ENCODE measurements around the gene TMEM119.

The TMEM119 gene

DNA sequence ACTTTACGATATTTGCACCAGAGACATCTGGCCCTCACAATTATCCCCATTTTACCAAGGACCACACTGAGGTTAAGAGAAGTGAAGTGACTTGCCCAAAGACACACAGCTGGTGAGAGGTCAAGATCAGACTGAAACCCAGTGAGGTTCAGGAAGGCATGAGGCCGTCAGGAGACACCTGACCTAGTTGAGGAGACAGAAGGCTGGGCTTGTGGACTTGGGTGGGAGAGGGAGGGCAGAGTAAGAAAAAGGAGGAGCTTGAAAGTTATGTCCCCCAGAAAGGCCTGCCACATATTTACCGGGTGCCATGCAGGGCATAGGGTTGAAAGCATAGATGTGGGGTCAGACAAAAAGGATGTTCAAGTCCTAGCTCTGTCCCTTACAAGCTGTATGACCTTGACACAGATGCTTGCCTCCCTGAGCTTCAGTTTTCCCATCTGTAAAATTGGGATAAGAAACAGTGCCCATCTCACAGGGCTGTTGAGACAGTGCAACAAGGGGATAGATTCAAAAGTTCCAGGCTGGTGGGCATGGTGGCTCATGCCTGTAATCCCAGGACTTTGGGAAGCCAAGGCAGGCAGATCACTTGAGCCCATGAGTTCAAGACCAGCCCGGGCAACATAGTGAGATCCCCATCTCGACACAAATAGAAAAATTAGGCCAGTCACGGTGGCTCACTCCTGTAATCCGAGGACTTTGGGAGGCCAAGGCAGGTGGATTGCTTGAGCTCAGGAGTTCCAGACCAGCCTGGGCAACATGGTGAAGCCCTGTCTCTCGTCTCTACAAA lies 29.4 kb upstream of the TMEM119 start:
- no peak for DNase-seq (ENCODE audit: low read depth)
- TF ChIP-seq, protein P1, sequence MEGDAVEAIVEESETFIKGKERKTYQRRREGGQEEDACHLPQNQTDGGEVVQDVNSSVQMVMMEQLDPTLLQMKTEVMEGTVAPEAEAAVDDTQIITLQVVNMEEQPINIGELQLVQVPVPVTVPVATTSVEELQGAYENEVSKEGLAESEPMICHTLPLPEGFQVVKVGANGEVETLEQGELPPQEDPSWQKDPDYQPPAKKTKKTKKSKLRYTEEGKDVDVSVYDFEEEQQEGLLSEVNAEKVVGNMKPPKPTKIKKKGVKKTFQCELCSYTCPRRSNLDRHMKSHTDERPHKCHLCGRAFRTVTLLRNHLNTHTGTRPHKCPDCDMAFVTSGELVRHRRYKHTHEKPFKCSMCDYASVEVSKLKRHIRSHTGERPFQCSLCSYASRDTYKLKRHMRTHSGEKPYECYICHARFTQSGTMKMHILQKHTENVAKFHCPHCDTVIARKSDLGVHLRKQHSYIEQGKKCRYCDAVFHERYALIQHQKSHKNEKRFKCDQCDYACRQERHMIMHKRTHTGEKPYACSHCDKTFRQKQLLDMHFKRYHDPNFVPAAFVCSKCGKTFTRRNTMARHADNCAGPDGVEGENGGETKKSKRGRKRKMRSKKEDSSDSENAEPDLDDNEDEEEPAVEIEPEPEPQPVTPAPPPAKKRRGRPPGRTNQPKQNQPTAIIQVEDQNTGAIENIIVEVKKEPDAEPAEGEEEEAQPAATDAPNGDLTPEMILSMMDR (IDR thresholded peaks at IDR 0.05; ENCODE audit: low read depth, low read length, missing control alignments) = no peak
- no peak overlapping the region for H3K4me3 ChIP-seq (ENCODE audit: low read depth, low read length)
- in situ Hi-C loops (cut with HindIII; ENCODE audit: low sequenced_read_pairs) = no loop called here

DNA sequence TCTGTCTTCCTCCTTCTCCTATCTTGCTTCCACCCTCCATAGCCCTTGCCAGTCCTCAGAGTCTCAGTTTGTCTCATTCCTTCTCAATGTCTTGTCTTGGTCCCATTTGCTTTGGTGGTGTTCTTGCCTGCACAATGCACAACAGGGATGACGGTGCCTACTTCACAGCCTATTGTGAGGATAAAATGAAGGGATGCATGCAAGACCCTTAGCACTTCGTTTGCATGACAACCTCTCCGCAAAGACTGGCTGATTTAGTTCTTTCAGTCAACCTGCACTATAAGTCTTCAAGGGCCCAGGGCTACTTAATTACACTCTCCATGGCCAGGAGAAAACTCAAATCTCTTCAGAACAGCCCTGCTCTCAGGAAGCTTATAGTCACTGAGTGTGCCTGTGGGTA lies 27.3 kb upstream of the TMEM119 start:
- TF ChIP-seq, protein P1 (IDR thresholded peaks at IDR 0.05; ENCODE audit: low read depth, low read length, missing control alignments) = no peak
- no peak for DNase-seq (ENCODE audit: low read depth)
- no peak overlapping the region for H3K4me3 ChIP-seq (ENCODE audit: low read depth, low read length)
- in situ Hi-C loops (cut with HindIII; ENCODE audit: low sequenced_read_pairs) = no loop called here

DNA sequence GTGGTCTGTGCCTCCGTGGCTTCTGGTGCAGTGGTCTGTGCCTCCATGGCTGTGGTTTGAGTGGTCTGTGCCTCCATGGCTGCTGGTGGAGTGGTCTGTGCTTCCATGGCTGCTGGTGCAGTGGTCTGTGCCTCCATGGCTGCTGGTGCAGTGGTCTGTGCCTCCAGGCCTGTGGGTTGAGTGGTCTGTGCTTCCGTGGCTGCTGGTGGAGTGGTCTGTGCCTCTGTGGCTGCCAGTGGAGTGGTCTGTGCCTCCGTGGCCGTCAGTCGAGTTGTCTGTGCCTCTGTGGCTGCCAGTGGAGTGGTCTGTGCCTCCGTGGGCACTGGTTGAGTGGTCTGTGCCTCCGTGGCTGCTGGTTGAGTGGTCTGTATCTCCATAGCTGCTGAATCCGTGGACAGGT lies 25.7 kb upstream of the TMEM119 start:
- TF ChIP-seq, protein P1 (IDR thresholded peaks at IDR 0.05; ENCODE audit: low read depth, low read length, missing control alignments) = no peak
- DNase-seq (ENCODE audit: low read depth) = no peak
- H3K4me3 ChIP-seq (ENCODE audit: low read depth, low read length) = no peak overlapping the region
- in situ Hi-C loops (cut with HindIII; ENCODE audit: low sequenced_read_pairs) = no loop called here

DNA sequence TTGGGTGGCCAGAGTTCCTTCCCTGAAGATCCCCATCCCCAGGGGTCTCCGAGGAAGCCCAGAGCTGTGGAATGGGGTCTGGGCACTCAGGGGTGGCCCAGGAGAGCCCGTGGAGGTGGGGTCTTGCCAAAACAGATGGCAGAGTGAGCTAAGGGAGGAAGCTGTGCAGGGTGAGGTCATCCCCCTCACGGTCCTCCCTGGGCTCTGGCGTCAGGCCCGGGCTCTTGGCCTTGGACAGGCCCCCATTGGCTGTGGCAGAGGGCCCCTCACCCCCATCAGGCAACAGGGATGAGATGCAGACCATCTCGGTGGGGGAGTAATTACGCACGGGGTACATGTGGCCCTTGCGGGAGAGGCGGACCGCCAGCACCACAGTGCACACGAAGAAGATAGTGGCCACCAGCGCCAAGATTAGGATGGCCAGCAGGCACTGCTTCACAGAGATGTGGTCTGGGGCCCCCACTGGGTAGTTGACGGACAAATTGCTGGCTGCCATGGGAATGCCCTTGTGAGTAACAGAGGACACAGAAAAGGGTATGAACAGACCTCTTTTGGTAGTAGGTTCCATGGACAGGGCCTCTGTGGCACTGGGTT lies 25.1 kb upstream of the TMEM119 start:
- in situ Hi-C loops (cut with HindIII; ENCODE audit: low sequenced_read_pairs) = no loop called here

DNA sequence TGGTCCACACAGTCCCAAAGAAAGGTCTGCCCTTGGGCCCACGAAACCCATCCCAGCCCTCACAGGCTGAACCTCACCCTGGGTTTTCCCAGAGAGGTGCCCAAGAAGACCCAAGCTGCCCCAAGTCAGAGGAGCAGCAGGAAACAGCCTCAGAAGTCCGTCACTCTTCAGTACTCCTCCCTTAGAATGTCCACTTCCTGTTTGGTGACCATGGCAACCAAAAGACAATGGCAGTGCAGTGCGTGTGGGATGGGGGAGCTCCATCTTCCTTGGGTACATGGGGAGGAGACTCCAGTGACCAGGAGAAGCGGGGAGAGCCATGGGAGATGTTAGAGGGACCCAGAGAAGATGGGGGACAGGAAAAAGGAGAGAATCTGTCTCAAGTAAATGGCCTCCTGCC lies 24.5 kb upstream of the TMEM119 start:
- H3K4me3 ChIP-seq (ENCODE audit: low read depth, low read length) = no peak overlapping the region
- no peak for DNase-seq (ENCODE audit: low read depth)
- in situ Hi-C loops (cut with HindIII; ENCODE audit: low sequenced_read_pairs) = no loop called here
- TF ChIP-seq, protein P1 (IDR thresholded peaks at IDR 0.05; ENCODE audit: low read depth, low read length, missing control alignments) = no peak

More for the DNA sequence above, 25.1 kb upstream of the TMEM119 start:
- no peak overlapping the region for H3K4me3 ChIP-seq (ENCODE audit: low read depth, low read length)
- TF ChIP-seq, protein P1 (IDR thresholded peaks at IDR 0.05; ENCODE audit: low read depth, low read length, missing control alignments) = no peak
- no peak for DNase-seq (ENCODE audit: low read depth)

DNA sequence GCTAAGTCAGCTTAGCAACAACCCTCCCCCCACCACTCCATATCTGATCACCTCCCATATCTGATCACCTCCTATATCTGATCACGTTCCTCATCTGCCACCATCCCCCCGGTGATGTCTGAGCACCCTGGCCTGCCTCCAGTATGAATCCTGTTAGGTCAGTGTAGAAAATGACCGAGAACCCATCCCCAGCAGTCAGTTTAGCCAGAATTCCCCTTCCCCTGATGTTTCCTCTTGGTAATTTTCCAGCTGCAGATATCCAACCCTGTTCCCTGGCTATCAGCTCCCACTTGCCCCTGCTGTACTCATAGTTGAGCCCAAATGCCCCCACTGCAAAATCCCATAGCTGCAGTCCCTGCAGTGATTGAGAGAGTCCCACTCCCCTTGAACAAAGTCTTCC lies 23.3 kb upstream of the TMEM119 start:
- TF ChIP-seq, protein P1 (IDR thresholded peaks at IDR 0.05; ENCODE audit: low read depth, low read length, missing control alignments) = no peak
- in situ Hi-C loops (cut with HindIII; ENCODE audit: low sequenced_read_pairs) = no loop called here
- no peak overlapping the region for H3K4me3 ChIP-seq (ENCODE audit: low read depth, low read length)
- no peak for DNase-seq (ENCODE audit: low read depth)
